Measurements from ENCODE around the gene NAALADL2. TPM values are rescaled to one million over a fixed set of nuclear protein-coding genes. Genes with fewer than 3 reads are reported as not detected.

The NAALADL2 gene
- total and polyA plus RNA-seq, 2 of the 8 experiments (the other 6 are each of a cell fraction or from before 2014, with no cell fraction given), result 0.12 to 0.22 TPM

GRCh38 chr3:175129126-175129525 is 270.0 kb downstream of the NAALADL2 start:
- 90% methylated on average over 2 of the region's 2 CpGs; no CpG with 5 or more reads in 1 of the 2 experiments for WGBS, 2 experiments (ENCODE audit: extremely low coverage in 1 of 2, insufficient coverage in 1 of 2, insufficient read length in 1 of 2, insufficient replicate concordance in 2 of 2, low coverage in 1 of 2, low lambda C conversion rate in 2 of 2, missing lambda C conversion rate in 1 of 2)
- Histone ChIP-seq H2BK20ac (ENCODE audit: low read length) (no peak overlapping the region), H3K14ac (ENCODE audit: insufficient read length) (no peak overlapping the region), H3K4ac (replicated peaks; ENCODE audit: insufficient read length, low read depth, low read length) (no peak overlapping the region), H3K79me1 (ENCODE audit: low read depth, low read length) (no peaks in the 10 kb centered on the region), H3K36me3 (ENCODE audit: control insufficient read depth in 2 of 4, insufficient read depth in 4 of 4, low read length in 3 of 4) (no peaks in the 10 kb centered on the region), H3K27me3 (replicated peaks in 1 of 4; ENCODE audit: control insufficient read depth in 3 of 4, extremely low read depth in 1 of 4, insufficient read depth in 3 of 4, low read length in 3 of 4) (no peaks in the 10 kb centered on the region), H3K9me3 (ENCODE audit: insufficient read depth in 2 of 2, low read depth in 1 of 2, low read length in 1 of 2) (peaks cover 8 to 19% of the 10 kb centered on the region in 2 experiments; a peak in 3 of 4 replicates), H2BK120ac (replicated peaks; ENCODE audit: low read depth, low read length) (no peak overlapping the region), H3K18ac (ENCODE audit: extremely low read depth, low read length) (no peak overlapping the region), H3K4me2 (ENCODE audit: insufficient read depth in 1 of 2, low read depth in 2 of 2, low read length in 2 of 2) (no peak overlapping the region), H3K79me2 (ENCODE audit: control insufficient read depth in 1 of 2, insufficient read depth in 2 of 2, low read length in 2 of 2) (no peaks in the 10 kb centered on the region), H2BK12ac (ENCODE audit: low read depth, low read length) (no peak overlapping the region), H2BK15ac (ENCODE audit: low read length) (no peak overlapping the region), H3K23ac (ENCODE audit: insufficient read length) (no peak overlapping the region), H3K27ac (ENCODE audit: low read depth, low read length) (no peak overlapping the region), H3K56ac (replicated peaks; ENCODE audit: insufficient read length, low read depth, low read length) (no peak overlapping the region), H4K5ac (ENCODE audit: insufficient read length, low read depth, low read length) (no peak overlapping the region), H3K23me2 (ENCODE audit: low read depth, low read length) (no peaks in the 10 kb centered on the region), H4K91ac (replicated peaks; ENCODE audit: insufficient read length, low read length) (no peak overlapping the region), H2AK5ac (ENCODE audit: low read depth, low read length) (no peak overlapping the region), H4K8ac (ENCODE audit: extremely low read depth, insufficient read depth, low read length) (no peak overlapping the region), H3K9ac (replicated peaks in 1 of 4; ENCODE audit: extremely low read depth in 1 of 4, low read depth in 3 of 4, low read length in 3 of 4) (no peak overlapping the region), H2BK5ac (ENCODE audit: low read depth, low read length) (no peak overlapping the region), H3K4me3 (ENCODE audit: extremely low read depth in 1 of 4, insufficient read depth in 2 of 4, low read depth in 3 of 4, low read length in 4 of 4) (no peak overlapping the region), H4K20me1 (replicated peaks in 1 of 2; ENCODE audit: control insufficient read depth in 1 of 2, insufficient read depth in 2 of 2, low read length in 2 of 2) (no peaks in the 10 kb centered on the region), H2AFZ (ENCODE audit: low read length) (no peak overlapping the region), H3K4me1 (replicated peaks in 1 of 4; ENCODE audit: control insufficient read depth in 3 of 4, insufficient read depth in 4 of 4, low read length in 3 of 4) (no peaks in the 10 kb centered on the region)
- POLR2A ChIA-PET (ENCODE audit: partially characterized antibody), result no interaction called here
- TF ChIP-seq CEBPB (IDR thresholded peaks at IDR 0.05; ENCODE audit: low read depth, low read length) (no peak), SIN3A (conservative IDR thresholded peaks at IDR 0.05 in 1 of 2, IDR thresholded peaks at IDR 0.05 in 1 of 2; ENCODE audit: low read depth in 1 of 2, low read length in 2 of 2) (no peak)
- no peak for FAIRE-seq
- DNase-seq (ENCODE audit: low read depth in 1 of 2, low spot score in 2 of 2), result no peak
- CTCF ChIA-PET (ENCODE audit: partially characterized antibody), result interaction anchor here (0.8 kb wide), 1 partner anchor 8 kb away, joined by 3 read pairs; no protein-coding TSS in a partner anchor
